SK-N-SH (cell line): ENCODE results near the gene ALG3. TPM values are rescaled to one million over a fixed set of nuclear protein-coding genes. Genes with fewer than 3 reads are reported as not detected.

Experiments
- CTCF ChIA-PET: fragments of 300-600, 350-600 bp; formaldehyde crosslinking; extraction: SDS; loops from one replicate; lab custom pipeline; 2021; lab: Yijun Ruan, JAX
- POLR2A ChIA-PET: fragments of 350-600 bp; sonication (Branson Sonifier 250); formaldehyde crosslinking; extraction: SDS; loops from one replicate; lab custom pipeline; 2020; ENCODE audit warnings: antibody characterized with exemption, inconsistent platforms; lab: Yijun Ruan, JAX
- DNase-seq: peaks from one replicate; pipeline ENCODE4 v3.0.0; 2012
- H2AFZ ChIP-seq: fragments of 200-600 bp; sonication (generic); 2 replicates; pipeline ENCODE4 v1.8.1; 2016; ENCODE audit warnings: antibody characterized with exemption, mild to moderate bottlenecking, low read depth
- H3F3A ChIP-seq: fragments of 200-600 bp; sonication (generic); replicated peaks from 2 replicates; pipeline ENCODE3; 2016; ENCODE audit warnings: antibody characterized with exemption, mild to moderate bottlenecking; ENCODE audit not compliant: insufficient read depth
- H3K27ac ChIP-seq, 2 experiments: fragments of 200-500 bp in 1 of 2; fragments of 200-600 bp in 1 of 2; sonication (Bioruptor generic) in 1 of 2; sonication (generic), shearing (Covaris generic) in 1 of 2; 2 replicates each; pipeline versions ENCODE4 v1.5.1 to v1.6.1; 2014 to 2016; ENCODE audit warnings: low read depth in 2 of 2, inconsistent platforms in 1 of 2, low read length in 1 of 2, mild to moderate bottlenecking in 1 of 2, mixed read lengths in 1 of 2
- H3K27me3 ChIP-seq: fragments of 200-600 bp; sonication (generic), shearing (Covaris generic); 2 replicates; pipeline ENCODE4 v1.6.1; 2016; ENCODE audit warnings: mixed run types; ENCODE audit not compliant: insufficient read depth
- H3K36me3 ChIP-seq, 2 experiments: fragments of 200-500 bp in 1 of 2; fragments of 200-600 bp in 1 of 2; sonication (Bioruptor generic) in 1 of 2; sonication (generic) in 1 of 2; replicated peaks in 1 of 2; 2 replicates each; pipeline versions ENCODE3 to v1.5.1; 2014 to 2016; ENCODE audit warnings: low read length in 1 of 2, mild to moderate bottlenecking in 1 of 2; ENCODE audit not compliant: insufficient read depth in 2 of 2, control insufficient read depth in 1 of 2
- H3K4me1 ChIP-seq, 2 experiments: fragments of 200-500 bp in 1 of 2; fragments of 200-600 bp in 1 of 2; sonication (Bioruptor generic) in 1 of 2; sonication (generic), shearing (Covaris generic) in 1 of 2; 2 replicates each; pipeline versions ENCODE4 v1.5.1 to v1.6.1; 2014 to 2016; ENCODE audit warnings: low read depth in 1 of 2, low read length in 1 of 2, mixed run types in 1 of 2; ENCODE audit not compliant: insufficient read depth in 2 of 2, control insufficient read depth in 1 of 2
- H3K4me2 ChIP-seq: fragments of 200-600 bp; sonication (generic), shearing (Covaris generic); 2 replicates; pipeline ENCODE4 v1.6.1; 2017; ENCODE audit warnings: mixed run types
- H3K4me3 ChIP-seq, 2 experiments: fragments of 200-500 bp in 1 of 2; fragments of 200-600 bp in 1 of 2; sonication (Bioruptor generic) in 1 of 2; sonication (generic), shearing (Covaris generic) in 1 of 2; 2 replicates each; pipeline versions ENCODE4 v1.5.1 to v1.8.1; 2014 to 2016; ENCODE audit warnings: low read depth in 2 of 2, inconsistent platforms in 1 of 2, low read length in 1 of 2, mild to moderate bottlenecking in 1 of 2, mixed read lengths in 1 of 2, moderate library complexity in 1 of 2
- H3K79me2 ChIP-seq: fragments of 200-600 bp; sonication (generic); 2 replicates; pipeline ENCODE4 v1.8.1; 2017; ENCODE audit warnings: mild to moderate bottlenecking; ENCODE audit not compliant: insufficient read depth
- H3K9ac ChIP-seq: fragments of 200-600 bp; sonication (generic); 2 replicates; pipeline ENCODE4 v1.6.1; 2017; ENCODE audit warnings: mixed run types
- H3K9me2 ChIP-seq: fragments of 200-600 bp; sonication (generic); 2 replicates; pipeline ENCODE4 v1.6.1; 2017; ENCODE audit warnings: mixed run types
- H3K9me3 ChIP-seq: fragments of 200-600 bp; sonication (generic); 2 replicates; pipeline ENCODE4 v1.6.1; 2017; ENCODE audit warnings: mixed run types, mild to moderate bottlenecking, moderate library complexity
- H4K20me1 ChIP-seq: fragments of 200-600 bp; sonication (generic); 2 replicates; pipeline ENCODE4 v1.6.1; 2017; ENCODE audit warnings: mild to moderate bottlenecking, mixed run types; ENCODE audit not compliant: insufficient read depth
- CHD2 ChIP-seq: fragments of 150-350 bp; IDR thresholded peaks from 2 replicates; pipeline ENCODE4 v1.6.1; 2018; ENCODE audit warnings: low read length; ENCODE audit not compliant: partially characterized antibody
- ELF1 ChIP-seq: IDR thresholded peaks from 2 replicates; pipeline ENCODE4 v1.4.0; 2012
- FOXJ3 ChIP-seq: sonication (generic); formaldehyde crosslinking; IDR thresholded peaks from 2 replicates; pipeline ENCODE4 v1.5.1; 2020; ENCODE audit warnings: mild to moderate bottlenecking, missing genetic modification reagents
- GATA2 ChIP-seq: sonication (generic); formaldehyde crosslinking; IDR thresholded peaks from 2 replicates; pipeline ENCODE4 v1.5.0; 2020; ENCODE audit warnings: mild to moderate bottlenecking, missing genetic modification reagents
- IRF3 ChIP-seq: fragments of 150-350 bp; IDR thresholded peaks from 2 replicates; pipeline ENCODE4 v1.6.1; 2016; ENCODE audit warnings: mild to moderate bottlenecking, low read depth, low read length
- MEF2A ChIP-seq: IDR thresholded peaks from 2 replicates; pipeline ENCODE4 v1.4.0; 2012; ENCODE audit warnings: low read depth, borderline replicate concordance
- MXI1 ChIP-seq: IDR thresholded peaks from 2 replicates; pipeline ENCODE4 v1.6.1; 2012; ENCODE audit warnings: mild to moderate bottlenecking, low read depth, low read length, improper control_type of control experiment
- RCOR1 ChIP-seq: fragments of 150-350 bp; IDR thresholded peaks from 2 replicates; pipeline ENCODE4 v1.6.1; 2017; ENCODE audit warnings: antibody characterized with exemption, low read length
- RFX5 ChIP-seq: IDR thresholded peaks from 2 replicates; pipeline ENCODE4 v1.6.1; 2012; ENCODE audit warnings: mild to moderate bottlenecking, improper control_type of control experiment, low read length
- SMC3 ChIP-seq: IDR thresholded peaks from 2 replicates; pipeline ENCODE4 v1.6.1; 2012; ENCODE audit warnings: low read depth, low read length, improper control_type of control experiment
- TAF1 ChIP-seq: IDR thresholded peaks from 2 replicates; pipeline ENCODE4 v1.6.1; 2012; ENCODE audit warnings: low read depth, mild to moderate bottlenecking, low read length, moderate library complexity, borderline replicate concordance
- TEAD4 ChIP-seq: IDR thresholded peaks from 2 replicates; pipeline ENCODE4 v1.4.0; 2012; ENCODE audit warnings: mild to moderate bottlenecking, borderline replicate concordance; ENCODE audit not compliant: insufficient read depth
- USF2 ChIP-seq: fragments of 150-350 bp; IDR thresholded peaks from 2 replicates; pipeline ENCODE4 v1.6.1; 2017; ENCODE audit warnings: antibody characterized with exemption, low read length, low read depth, borderline replicate concordance
- WGBS: methylation state at CpG from one replicate; pipeline ENCODE4 v1.1.6; 2017; ENCODE audit warnings: low lambda C conversion rate; 5-methylcytosine and 5-hydroxymethylcytosine counted together
- polyA plus RNA-seq, 3 experiments: library from polyadenylated mRNA; depleted of rRNA; stranded (reverse); fragments of >200 nt; gene quantifications; 2 replicates each; pipeline ENCODE4 v1.2.3, GENCODE V29; 2012
- TF ChIP-seq, protein P1 (sequence below): IDR thresholded peaks from 2 replicates; pipeline ENCODE4 v1.4.0; 2012; ENCODE audit warnings: low read depth
- TF ChIP-seq, protein P2 (sequence below): IDR thresholded peaks from 2 replicates; pipeline ENCODE4; 2012

The ALG3 gene
- polyA plus RNA-seq, 1 of the 3 experiments (the other 2 are of a cell fraction) = 66.0 TPM

DNA sequence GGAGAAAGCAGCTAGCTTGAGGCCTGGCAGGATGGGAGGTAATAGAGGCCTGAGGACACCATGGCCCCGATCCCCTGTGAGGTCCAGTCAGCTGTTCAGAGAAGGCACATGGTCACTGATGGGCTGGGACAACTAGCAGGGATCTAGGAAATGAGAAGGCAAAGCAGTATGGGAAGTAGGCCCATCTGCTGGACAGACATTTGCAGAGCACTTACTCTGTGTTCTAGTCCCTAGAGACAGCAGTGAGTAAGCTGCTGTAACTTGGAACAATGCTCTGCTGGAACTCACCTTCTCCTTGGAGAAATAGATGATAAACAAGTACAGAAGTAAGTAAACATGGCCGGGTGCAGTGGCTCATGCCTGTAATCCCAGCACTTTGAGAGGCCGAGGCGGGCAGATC is 34.2 kb upstream of the ALG3 start:
- ChIA-PET POLR2A (no interaction called here), CTCF (interaction anchor here (1.5 kb wide), 1 partner anchor 23 kb away, joined by 5 read pairs; no protein-coding TSS in a partner anchor)
- Histone ChIP-seq H3K4me1 (peaks cover 0 to 4% of the 10 kb centered on the region in 2 experiments; a peak in 1 of 4 replicates), H3K9ac (no peak overlapping the region), H3K36me3 (no peaks in the 10 kb centered on the region), H3K27me3 (peaks cover 5% of the 10 kb centered on the region; the same call in 1 of the 2 replicates), H3K4me2 (no peak overlapping the region), H3K4me3 (no peak overlapping the region), H3K79me2 (no peaks in the 10 kb centered on the region), H3K27ac (no peak overlapping the region), H3K9me3 (no peaks in the 10 kb centered on the region), H2AFZ (no peak overlapping the region), H3F3A (no peaks in the 10 kb centered on the region), H4K20me1 (no peaks in the 10 kb centered on the region), H3K9me2 (no peaks in the 10 kb centered on the region)
- TF ChIP-seq MXI1 (no peak), RCOR1 (no peak), ELF1 (no peak), TAF1 (no peak), RFX5 (no peak), MEF2A (no peak), FOXJ3 (CRISPR knock-in tag) (no peak), GATA2 (CRISPR knock-in tag) (no peak), TEAD4 (no peak), SMC3 (no peak), IRF3 (no peak), USF2 (no peak)
- TF ChIP-seq, protein P1, sequence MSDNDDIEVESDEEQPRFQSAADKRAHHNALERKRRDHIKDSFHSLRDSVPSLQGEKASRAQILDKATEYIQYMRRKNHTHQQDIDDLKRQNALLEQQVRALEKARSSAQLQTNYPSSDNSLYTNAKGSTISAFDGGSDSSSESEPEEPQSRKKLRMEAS = no peak
- TF ChIP-seq, protein P2, sequence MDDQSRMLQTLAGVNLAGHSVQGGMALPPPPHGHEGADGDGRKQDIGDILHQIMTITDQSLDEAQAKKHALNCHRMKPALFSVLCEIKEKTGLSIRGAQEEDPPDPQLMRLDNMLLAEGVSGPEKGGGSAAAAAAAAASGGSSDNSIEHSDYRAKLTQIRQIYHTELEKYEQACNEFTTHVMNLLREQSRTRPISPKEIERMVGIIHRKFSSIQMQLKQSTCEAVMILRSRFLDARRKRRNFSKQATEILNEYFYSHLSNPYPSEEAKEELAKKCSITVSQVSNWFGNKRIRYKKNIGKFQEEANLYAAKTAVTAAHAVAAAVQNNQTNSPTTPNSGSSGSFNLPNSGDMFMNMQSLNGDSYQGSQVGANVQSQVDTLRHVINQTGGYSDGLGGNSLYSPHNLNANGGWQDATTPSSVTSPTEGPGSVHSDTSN = no peak
- no peak for DNase-seq
- 59% methylated on average over 4 of the region's 4 CpGs for WGBS

GRCh38 chr3:184277366-184277765 is 28.6 kb upstream of the ALG3 start:
- Histone ChIP-seq H3K79me2 (no peaks in the 10 kb centered on the region), H3K27ac (no peak overlapping the region), H2AFZ (no peak overlapping the region), H3K4me1 (peaks cover 0 to 3% of the 10 kb centered on the region in 2 experiments; a peak in 1 of 4 replicates), H3K4me2 (no peak overlapping the region), H3F3A (no peaks in the 10 kb centered on the region), H4K20me1 (no peaks in the 10 kb centered on the region), H3K9ac (no peak overlapping the region), H3K4me3 (no peak overlapping the region), H3K27me3 (peaks cover 14% of the 10 kb centered on the region), H3K9me2 (no peaks in the 10 kb centered on the region), H3K9me3 (no peaks in the 10 kb centered on the region), H3K36me3 (no peaks in the 10 kb centered on the region)
- ChIA-PET CTCF (interaction anchor here (0.9 to 1.8 kb wide), 2 partner anchors 26 to 28 kb away, joined by 3 to 5 read pairs; partner anchors contain the start of gene EEF1AKMT4), POLR2A (no interaction called here)
- no peak for DNase-seq
- WGBS = 62% methylated on average over 5 of the region's 6 CpGs
- no peak for TF ChIP-seq CHD2
